ENCODE measurements around the gene SEC61A1. TPM values are rescaled to one million over a fixed set of nuclear protein-coding genes. Genes with fewer than 3 reads are reported as not detected.

Gene SEC61A1
- total RNA-seq, 1 donor from 2014 or later = 296 TPM

GRCh38 chr3:128072454-128073184 is 20.4 kb downstream of the SEC61A1 start:
- peaks cover 16% of the 10 kb centered on the region for H3K36me3 Mint-ChIP-seq (ENCODE audit: low read depth, unreplicated experiment)
- H3K4me1 Mint-ChIP-seq (ENCODE audit: unreplicated experiment) = peaks cover 12% of the 10 kb centered on the region
- peaks cover 5% of the 10 kb centered on the region for H3K27me3 Mint-ChIP-seq (ENCODE audit: unreplicated experiment)
- DNase-seq (ENCODE audit: low spot score) = no peak
- H3K9me3 Mint-ChIP-seq (ENCODE audit: unreplicated experiment) = no peaks in the 10 kb centered on the region
- H3K27ac Mint-ChIP-seq (ENCODE audit: unreplicated experiment) = no peak overlapping the region
- H3K4me3 Mint-ChIP-seq (ENCODE audit: unreplicated experiment) = no peak overlapping the region
- TF ChIP-seq CTCF (IDR thresholded peaks at IDR 0.05; ENCODE audit: unreplicated experiment) = no peak

- Mint-ChIP-seq H3K27ac (ENCODE audit: unreplicated experiment) (no peak overlapping the region), H3K4me3 (ENCODE audit: unreplicated experiment) (no peak overlapping the region), H3K36me3 (ENCODE audit: low read depth, unreplicated experiment) (peaks cover 12% of the 10 kb centered on the region), H3K9me3 (ENCODE audit: unreplicated experiment) (no peaks in the 10 kb centered on the region), H3K4me1 (ENCODE audit: unreplicated experiment) (peaks cover 10% of the 10 kb centered on the region), H3K27me3 (ENCODE audit: unreplicated experiment) (peaks cover 5% of the 10 kb centered on the region)
- DNase-seq (ENCODE audit: low spot score) = no peak
- TF ChIP-seq CTCF (IDR thresholded peaks at IDR 0.05; ENCODE audit: unreplicated experiment) = no peak
These were observed 21.0 kb downstream of the SEC61A1 start for GRCh38 chr3:128073185-128073725.

- peak overlapping the region; percentile 47 for H3K4me3 Mint-ChIP-seq (ENCODE audit: unreplicated experiment)
- TF ChIP-seq CTCF (IDR thresholded peaks at IDR 0.05; ENCODE audit: unreplicated experiment) = no peak
- H3K9me3 Mint-ChIP-seq (ENCODE audit: unreplicated experiment) = no peaks in the 10 kb centered on the region
- no peak for DNase-seq (ENCODE audit: low spot score)
- H3K36me3 Mint-ChIP-seq (ENCODE audit: low read depth, unreplicated experiment) = peaks cover 7% of the 10 kb centered on the region
- H3K27me3 Mint-ChIP-seq (ENCODE audit: unreplicated experiment) = peaks cover 5% of the 10 kb centered on the region
- peaks cover 9% of the 10 kb centered on the region for H3K4me1 Mint-ChIP-seq (ENCODE audit: unreplicated experiment)
- no peak overlapping the region for H3K27ac Mint-ChIP-seq (ENCODE audit: unreplicated experiment)
These were observed 21.6 kb downstream of the SEC61A1 start for GRCh38 chr3:128073807-128074206.

GRCh38 chr3:128074851-128075521 is 22.7 kb downstream of the SEC61A1 start:
- no peak overlapping the region for H3K27ac Mint-ChIP-seq (ENCODE audit: unreplicated experiment)
- no peak for TF ChIP-seq CTCF (IDR thresholded peaks at IDR 0.05; ENCODE audit: unreplicated experiment)
- peaks cover 10% of the 10 kb centered on the region for H3K36me3 Mint-ChIP-seq (ENCODE audit: low read depth, unreplicated experiment)
- no peaks in the 10 kb centered on the region for H3K9me3 Mint-ChIP-seq (ENCODE audit: unreplicated experiment)
- H3K4me1 Mint-ChIP-seq (ENCODE audit: unreplicated experiment) = peaks cover 9% of the 10 kb centered on the region
- DNase-seq (ENCODE audit: low spot score) = no peak
- H3K27me3 Mint-ChIP-seq (ENCODE audit: unreplicated experiment) = peaks cover 3% of the 10 kb centered on the region
- H3K4me3 Mint-ChIP-seq (ENCODE audit: unreplicated experiment) = peak overlapping the region; percentile 19

All from endothelial cell (in vitro differentiated cells).